NCI-H2227 (cell line): ENCODE data around the gene BAD.
A peak's percentile ranks its signal among the peaks of the same experiment; 100 is the strongest.

Experiments used
- DNase-seq: peaks from one replicate; lab custom pipeline; 2025; ENCODE audit not compliant: unreplicated experiment; lab: John Stamatoyannopoulos, UW

Gene BAD

DNA sequence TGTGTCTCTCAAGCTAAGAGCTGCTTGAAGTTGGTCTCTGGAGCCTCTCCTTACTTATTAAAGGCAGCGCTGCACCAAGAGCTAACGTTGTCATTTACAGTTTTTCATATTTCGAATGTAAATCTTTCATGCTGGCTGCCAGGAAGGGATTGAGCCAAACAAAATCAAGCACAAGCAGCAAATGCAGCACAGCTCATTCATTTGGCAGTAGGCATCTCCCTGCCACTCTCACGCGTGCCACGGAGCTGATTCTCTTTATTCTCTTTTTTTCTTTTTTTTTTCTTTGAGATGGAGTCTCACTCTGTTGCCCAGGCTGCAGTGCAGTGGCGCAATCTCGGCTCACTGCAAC, 51.5 kb downstream of the BAD start:
- DNase-seq, result no peak

DNA sequence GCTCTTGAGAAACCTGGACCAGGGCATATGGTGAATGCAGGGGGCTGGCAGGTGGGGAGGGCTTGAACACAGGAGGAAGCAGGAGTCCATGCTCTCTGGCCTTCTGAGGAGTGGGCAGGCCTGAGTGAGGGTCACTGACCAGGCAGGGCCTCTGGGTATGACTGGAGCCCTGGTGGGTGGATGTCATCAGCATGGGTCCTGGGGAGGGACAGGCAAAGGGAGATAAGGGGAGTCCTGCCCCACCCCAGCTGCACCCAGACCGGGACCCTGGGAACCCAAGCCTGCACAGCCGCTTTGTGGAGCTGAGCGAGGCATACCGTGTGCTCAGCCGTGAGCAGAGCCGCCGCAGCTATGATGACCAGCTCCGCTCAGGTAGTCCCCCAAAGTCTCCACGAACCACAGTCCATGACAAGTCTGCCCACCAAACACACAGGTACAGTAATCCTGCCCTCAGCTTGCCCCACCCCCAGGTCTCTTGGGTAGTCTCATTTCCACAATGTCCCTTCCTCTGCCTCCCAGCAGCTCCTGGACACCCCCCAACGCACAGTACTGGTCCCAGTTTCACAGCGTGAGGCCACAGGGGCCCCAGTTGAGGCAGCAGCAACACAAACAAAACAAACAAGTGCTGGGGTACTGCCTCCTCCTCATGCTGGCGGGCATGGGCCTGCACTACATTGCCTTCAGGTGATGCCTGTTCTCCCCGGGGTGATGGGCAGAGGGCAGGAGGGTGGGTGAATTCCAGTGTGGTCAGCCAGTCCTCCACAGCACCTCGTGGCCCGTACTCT, 52.1 kb downstream of the BAD start:
- no peak for DNase-seq

DNA sequence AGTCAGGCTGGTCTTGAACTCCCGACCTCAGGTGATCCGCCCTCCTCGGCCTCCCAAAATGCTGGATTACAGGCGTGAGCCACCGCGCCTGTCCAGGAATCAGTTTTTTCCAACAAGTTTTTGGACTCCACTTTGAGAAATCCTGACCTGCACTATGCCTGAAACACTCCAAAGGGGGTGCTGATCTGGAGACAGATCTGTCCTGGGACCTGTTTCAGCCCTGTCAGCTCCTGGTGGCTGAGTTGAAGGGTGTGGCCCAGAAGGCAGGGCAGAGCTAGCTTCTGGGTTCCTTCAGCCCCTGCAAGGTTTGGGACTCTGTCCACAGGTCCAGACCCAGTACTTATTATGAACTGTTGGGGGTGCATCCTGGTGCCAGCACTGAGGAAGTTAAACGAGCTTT, 52.9 kb downstream of the BAD start:
- no peak for DNase-seq

DNA sequence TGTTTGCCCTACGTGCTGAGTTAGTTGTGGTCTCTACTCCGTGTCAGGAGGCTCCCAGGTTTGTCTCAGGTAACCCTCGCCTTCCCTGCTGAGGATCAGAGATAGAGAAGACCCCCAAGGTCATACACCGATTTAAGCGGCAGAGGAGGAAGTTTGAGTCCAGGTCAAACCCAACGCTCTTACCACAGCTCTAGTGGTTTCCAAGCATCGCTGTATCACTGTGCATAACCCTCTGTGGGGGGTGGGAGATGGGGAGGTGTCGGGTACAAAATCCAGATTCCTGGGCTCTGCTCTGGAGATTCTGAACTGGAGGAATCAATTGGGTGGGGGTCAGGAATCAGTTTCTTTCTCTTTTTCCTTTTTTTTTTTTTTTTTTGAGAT, 53.5 kb downstream of the BAD start:
- DNase-seq, result peak; percentile 62

DNA sequence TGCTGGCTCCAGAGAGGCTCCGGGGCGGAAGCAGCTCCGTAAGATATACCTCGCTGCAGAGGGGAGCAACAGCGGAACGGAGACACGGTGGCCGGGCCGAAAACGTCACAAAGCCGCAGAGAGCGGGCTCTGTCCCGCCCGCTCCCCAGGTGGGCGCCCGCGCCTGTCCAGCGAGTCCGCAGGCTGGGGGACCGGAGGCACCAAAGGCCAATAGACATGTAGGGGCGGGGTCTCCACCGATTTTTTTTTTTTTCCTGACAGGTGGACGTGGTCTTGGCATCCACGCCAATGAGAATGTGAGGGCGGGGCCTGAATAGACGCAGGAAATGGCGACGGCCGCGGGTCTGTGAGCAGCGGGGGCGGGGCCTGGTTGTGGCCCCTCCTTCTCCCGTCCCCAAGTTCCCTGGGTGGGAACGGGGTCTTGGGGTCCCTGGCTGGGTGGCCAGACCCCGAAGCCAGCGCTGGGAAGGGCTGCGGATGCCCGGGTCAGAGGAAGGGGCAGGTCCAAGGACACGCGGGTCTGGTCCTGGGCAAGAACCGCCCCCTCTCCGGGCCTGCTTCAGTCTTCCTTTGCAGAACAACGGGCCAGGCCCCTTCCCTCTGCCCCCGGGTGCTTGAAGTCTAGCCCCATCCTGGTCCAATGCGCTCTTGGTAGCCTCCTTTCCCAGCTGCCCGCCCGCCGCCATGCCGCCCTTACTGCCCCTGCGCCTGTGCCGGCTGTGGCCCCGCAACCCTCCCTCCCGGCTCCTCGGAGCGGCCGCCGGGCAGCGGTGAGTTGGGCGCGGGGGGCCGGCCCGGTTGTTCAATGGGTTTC, 54.1 kb downstream of the BAD start, which contains the start of gene DNAJC4:
DNAJC4 (plus strand) TSS at position 378 of the 814 bp plus-strand sequence; CDS start at position 685, 307 bp downstream.
- peak; percentile 98 for DNase-seq

DNA sequence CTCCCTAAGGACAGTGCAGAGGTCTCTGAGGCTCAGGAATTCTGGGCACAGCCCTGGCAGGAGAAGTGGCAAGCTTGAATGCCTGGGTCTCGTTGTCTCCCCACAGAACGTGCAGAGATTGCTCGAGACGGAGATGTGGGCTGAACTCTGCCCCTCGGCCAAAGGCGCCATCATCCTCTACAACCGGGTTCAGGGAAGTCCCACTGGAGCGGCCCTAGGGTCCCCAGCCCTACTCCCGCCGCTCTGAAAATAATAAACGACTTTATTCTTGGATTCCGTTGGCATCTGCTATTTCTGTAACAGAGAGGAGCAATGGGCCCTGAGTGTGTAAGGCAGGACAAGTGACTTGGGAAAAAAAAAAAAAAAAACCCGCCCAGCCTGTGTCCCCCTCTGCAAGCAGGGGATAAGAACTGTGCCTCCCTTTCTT, 54.7 kb downstream of the BAD start:
- no peak for DNase-seq

DNA sequence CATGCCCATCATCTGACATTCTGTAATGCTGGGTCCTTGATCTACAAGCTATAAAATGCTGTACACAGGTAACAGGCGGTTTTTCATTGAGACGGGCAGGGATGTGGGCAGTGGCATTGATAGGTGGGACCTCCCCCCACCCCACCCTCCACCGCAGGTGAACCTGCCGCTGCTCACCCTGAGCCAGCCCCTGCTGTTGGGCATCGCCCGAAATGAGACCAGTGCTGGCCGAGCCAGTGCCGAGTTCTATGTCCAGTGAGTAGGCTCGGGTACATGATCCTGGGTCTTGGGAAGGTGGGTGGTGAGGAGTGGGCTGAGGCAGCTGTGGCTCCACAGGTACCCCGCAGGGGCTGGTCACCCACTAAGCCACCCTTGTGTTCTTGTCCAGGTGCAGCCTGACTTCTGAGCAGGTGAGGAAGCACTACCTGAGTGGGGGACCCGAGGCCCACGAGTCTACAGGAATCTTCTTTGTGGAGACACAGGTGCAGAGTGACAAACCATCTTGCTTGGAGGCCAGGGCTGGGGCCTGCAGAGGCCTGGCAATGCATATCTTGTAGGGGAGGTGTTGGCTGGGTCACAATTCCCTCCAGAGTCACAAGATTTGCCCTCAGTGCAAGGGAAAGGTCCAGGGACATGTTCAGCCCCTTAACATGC, 55.2 kb downstream of the BAD start:
- DNase-seq, result no peak

DNA sequence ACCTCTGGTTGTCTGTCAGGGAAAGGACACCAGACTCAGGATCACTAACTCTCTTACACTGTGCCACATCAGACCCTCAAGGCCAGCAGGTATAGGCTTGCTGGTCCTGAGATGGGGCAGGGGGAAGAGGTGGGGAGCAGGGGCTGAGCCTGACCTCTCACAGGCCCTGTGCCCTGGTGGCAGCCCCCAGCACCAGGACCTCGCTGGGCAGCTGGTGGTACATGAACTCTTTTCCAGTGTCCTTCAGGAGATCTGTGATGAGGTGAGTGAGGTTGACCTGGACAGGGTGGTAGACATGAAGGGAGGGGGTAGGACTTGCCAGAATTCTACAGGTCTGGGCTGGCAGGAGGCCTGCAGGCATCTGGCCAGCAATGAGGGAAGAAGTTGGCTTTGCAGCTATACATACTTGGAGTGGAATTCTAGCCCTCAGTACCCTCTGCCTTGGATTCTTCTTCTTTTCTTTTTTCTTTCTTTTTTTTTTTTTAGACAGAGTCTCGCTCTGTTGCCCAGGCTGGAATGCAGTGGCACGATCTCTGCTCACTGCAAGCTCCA, 57.0 kb downstream of the BAD start:
- DNase-seq, result no peak

GRCh38 chr11:64226507-64227051, 57.9 kb downstream of the BAD start:
- DNase-seq, result peak; percentile 63

GRCh38 chr11:64225608-64226506, 58.6 kb downstream of the BAD start, which contains the start of the genes NUDT22 and TRPT1:
TSS of gene NUDT22 (plus strand) at chr11:64226274. CDS start at chr11:64226653, 379 bp downstream.
TSS of gene TRPT1 (minus strand) at chr11:64226186. CDS start at chr11:64225860, 326 bp downstream.
- DNase-seq, result peak; percentile 93

- DNase-seq, result no peak
Observed at GRCh38 chr11:64224891-64225607, 59.4 kb downstream of the BAD start.

DNA sequence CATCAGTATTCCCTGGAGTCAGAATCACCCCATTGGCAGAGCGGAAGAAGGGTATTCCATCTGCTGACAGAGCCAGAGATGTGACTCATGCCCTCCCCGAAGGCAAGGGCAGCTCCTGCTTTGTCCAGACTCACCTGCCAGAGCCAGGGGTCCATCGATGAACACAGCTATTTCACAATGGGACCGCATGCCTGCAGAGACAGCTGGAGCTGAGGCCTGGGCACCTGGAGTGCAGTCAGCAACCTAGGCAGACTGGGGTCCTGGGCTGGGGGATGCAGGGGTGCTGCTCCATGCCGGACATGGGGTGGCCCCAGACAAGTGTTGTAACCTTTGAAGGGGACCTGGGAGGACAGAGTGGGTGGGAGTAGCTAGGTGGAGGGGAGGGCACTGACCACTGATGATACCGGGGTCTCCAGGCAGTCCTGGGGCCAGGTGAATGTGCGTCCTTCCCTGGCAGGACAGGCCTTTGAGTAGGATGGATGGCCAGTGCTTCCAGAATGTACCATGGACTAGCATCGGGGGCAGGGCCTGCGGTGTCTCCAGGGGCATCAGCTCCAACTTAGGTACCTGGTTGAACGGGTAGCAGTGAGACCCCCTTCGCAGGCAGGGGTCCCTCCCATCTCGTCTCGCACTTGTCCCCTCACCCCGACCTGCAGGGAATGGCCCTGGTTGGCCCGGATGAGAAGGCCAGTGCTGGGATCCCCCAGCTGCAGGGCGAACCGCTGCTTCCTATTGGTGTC, 60.1 kb downstream of the BAD start:
- DNase-seq, result no peak

GRCh38 chr11:64223001-64223651, 61.3 kb downstream of the BAD start:
- DNase-seq, result no peak

GRCh38 chr11:64222651-64223000, 61.8 kb downstream of the BAD start:
- no peak for DNase-seq

- DNase-seq, result no peak
Observed at GRCh38 chr11:64220798-64221197, 63.7 kb downstream of the BAD start.

DNA sequence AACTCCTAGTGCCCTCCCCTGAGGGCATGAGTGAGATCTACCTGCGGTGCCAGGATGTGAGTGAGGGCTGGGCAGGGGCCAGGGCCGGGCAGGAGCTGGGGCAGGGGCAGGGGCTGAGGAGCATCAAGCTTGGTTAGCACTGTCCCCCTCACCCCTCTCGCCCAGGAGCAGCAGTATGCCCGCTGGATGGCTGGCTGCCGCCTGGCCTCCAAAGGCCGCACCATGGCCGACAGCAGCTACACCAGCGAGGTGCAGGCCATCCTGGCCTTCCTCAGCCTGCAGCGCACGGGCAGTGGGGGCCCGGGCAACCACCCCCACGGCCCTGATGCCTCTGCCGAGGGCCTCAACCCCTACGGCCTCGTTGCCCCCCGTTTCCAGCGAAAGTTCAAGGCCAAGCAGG, 64.2 kb downstream of the BAD start:
- no peak for DNase-seq
